ENCODE measurements around the gene PRRX1. TPM values are rescaled to one million over a fixed set of nuclear protein-coding genes. Genes with fewer than 3 reads are reported as not detected.
A peak's percentile ranks its signal among the peaks of the same experiment; 100 is the strongest.

Gene PRRX1
- total RNA-seq, 1 donor from 2014 or later = 74.7 TPM

DNA sequence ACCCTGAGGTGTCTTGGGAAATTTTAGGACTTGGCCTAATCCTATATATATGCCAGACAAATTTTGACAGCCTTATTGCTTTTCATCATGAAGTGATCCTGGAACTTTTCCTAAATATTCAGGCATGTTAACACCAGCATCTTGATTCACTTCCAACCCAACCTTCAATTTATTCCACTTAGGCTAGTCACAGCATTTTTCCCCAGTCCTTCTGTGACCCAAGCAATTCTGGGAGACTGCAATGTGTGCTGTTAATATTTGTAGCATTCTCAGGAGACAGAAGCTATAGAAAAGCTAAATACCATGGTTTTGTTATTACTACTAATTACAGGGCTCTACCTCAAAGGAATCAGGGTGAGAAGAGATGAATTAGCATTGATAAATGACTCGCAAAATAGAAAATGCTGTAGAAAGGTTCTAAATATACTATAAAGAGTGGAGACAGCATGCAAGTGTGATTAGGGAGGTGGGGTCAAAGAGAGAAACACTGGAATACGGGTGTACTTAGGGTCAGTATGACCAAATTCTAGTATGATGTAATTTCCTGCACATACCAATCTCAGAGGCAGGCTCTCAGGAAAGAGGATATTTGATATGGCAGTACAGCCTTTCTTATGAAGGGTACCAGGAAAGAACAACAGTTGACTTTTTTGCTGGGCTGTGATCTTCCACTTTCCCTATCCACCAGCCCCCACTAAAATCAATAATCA, 29.1 kb downstream of the PRRX1 start:
- Histone ChIP-seq H3K4me1 (peaks cover 69% of the 10 kb centered on the region), H3K36me3 (no peaks in the 10 kb centered on the region), H3K27me3 (ENCODE audit: low read depth) (no peaks in the 10 kb centered on the region), H3K9me3 (replicated peaks) (no peaks in the 10 kb centered on the region), H3K27ac (replicated peaks) (peak overlapping the region; percentile 70), H3K4me3 (no peak overlapping the region)
- no peak for DNase-seq
- intact Hi-C loops (cut with micrococcal nuclease) = no loop called here
- TF ChIP-seq, protein P1, sequence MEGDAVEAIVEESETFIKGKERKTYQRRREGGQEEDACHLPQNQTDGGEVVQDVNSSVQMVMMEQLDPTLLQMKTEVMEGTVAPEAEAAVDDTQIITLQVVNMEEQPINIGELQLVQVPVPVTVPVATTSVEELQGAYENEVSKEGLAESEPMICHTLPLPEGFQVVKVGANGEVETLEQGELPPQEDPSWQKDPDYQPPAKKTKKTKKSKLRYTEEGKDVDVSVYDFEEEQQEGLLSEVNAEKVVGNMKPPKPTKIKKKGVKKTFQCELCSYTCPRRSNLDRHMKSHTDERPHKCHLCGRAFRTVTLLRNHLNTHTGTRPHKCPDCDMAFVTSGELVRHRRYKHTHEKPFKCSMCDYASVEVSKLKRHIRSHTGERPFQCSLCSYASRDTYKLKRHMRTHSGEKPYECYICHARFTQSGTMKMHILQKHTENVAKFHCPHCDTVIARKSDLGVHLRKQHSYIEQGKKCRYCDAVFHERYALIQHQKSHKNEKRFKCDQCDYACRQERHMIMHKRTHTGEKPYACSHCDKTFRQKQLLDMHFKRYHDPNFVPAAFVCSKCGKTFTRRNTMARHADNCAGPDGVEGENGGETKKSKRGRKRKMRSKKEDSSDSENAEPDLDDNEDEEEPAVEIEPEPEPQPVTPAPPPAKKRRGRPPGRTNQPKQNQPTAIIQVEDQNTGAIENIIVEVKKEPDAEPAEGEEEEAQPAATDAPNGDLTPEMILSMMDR (IDR thresholded peaks at IDR 0.05; ENCODE audit: borderline replicate concordance) = no peak

DNA sequence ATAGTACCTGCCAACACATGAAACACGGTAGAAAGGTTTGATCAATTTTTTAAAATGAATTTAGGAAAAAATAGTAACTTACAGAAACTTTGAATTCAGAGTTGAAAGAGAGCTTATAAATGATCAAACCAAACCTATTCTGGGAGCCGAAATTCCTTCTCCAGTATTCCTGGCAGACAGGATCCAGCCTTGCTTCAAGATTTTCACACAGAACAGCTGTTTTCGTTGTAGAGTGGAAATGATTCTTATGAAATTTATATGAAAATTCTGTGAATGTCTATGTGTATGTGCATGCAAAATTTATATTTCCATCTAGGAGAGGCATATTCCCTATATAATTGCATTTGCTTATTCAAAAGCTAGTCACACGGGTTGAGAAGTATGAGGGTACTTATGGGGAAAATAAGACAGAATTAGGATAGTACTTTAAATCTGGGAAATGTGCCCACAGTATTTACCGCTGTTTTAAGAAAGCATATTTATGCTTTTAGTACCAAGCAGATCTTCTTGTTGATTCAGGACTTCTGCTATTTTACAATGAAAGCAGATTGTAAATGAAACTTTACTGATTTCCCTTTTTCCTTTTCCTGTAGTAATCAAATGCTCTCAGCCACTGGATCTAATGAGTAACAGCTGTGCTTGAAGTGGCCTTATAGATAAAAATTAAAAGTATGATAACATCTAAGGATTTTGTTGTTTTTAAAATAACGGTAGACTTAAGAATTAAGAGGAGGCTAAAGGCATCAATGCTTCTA, 30.4 kb downstream of the PRRX1 start:
- no peak for DNase-seq
- no peaks in the 10 kb centered on the region for H3K9me3 ChIP-seq (replicated peaks)
- no peaks in the 10 kb centered on the region for H3K36me3 ChIP-seq
- peaks cover 70% of the 10 kb centered on the region for H3K4me1 ChIP-seq
- TF ChIP-seq, protein P1 (IDR thresholded peaks at IDR 0.05; ENCODE audit: borderline replicate concordance) = no peak
- intact Hi-C loops (cut with micrococcal nuclease) = no loop called here
- H3K27me3 ChIP-seq (ENCODE audit: low read depth) = no peaks in the 10 kb centered on the region
- no peak overlapping the region for H3K4me3 ChIP-seq
- peak overlapping the region; percentile 70 for H3K27ac ChIP-seq (replicated peaks)

GRCh38 chr1:170695955-170696590, 32.1 kb downstream of the PRRX1 start:
- intact Hi-C loops (cut with micrococcal nuclease) = no loop called here
- Histone ChIP-seq H3K4me3 (no peak overlapping the region), H3K9me3 (replicated peaks) (no peaks in the 10 kb centered on the region), H3K27ac (replicated peaks) (peak overlapping the region; percentile 70), H3K36me3 (no peaks in the 10 kb centered on the region), H3K4me1 (peaks cover 86% of the 10 kb centered on the region), H3K27me3 (ENCODE audit: low read depth) (no peaks in the 10 kb centered on the region)
- TF ChIP-seq, protein P1 (IDR thresholded peaks at IDR 0.05; ENCODE audit: borderline replicate concordance) = no peak
- DNase-seq = no peak

- intact Hi-C loops (cut with micrococcal nuclease) = no loop called here
- Histone ChIP-seq H3K4me1 (peaks cover 85% of the 10 kb centered on the region), H3K4me3 (no peak overlapping the region), H3K9me3 (replicated peaks) (no peaks in the 10 kb centered on the region), H3K27ac (replicated peaks) (peak overlapping the region; percentile 70), H3K27me3 (ENCODE audit: low read depth) (no peaks in the 10 kb centered on the region), H3K36me3 (no peaks in the 10 kb centered on the region)
- DNase-seq = no peak
- TF ChIP-seq, protein P1 (IDR thresholded peaks at IDR 0.05; ENCODE audit: borderline replicate concordance) = no peak
Measured at GRCh38 chr1:170696591-170697290, 32.8 kb downstream of the PRRX1 start.

DNA sequence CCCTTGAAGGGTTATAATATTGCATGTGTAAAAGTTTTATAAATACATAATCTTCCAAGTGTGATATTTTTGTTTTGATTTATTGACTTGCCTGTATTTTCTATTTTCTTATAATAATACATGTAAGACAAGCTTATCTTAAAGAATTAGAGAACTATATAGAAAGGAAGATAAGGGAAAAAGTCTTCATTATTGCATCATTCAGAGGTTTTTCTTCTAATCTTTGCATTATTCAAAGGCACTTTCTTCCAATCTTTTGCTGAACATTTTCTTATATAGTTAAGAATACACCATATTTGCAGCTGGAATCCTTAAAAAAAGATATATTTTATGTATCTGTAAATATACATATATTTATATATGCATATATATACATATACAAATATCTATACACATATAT, 33.4 kb downstream of the PRRX1 start:
- Histone ChIP-seq H3K9me3 (replicated peaks) (no peaks in the 10 kb centered on the region), H3K27ac (replicated peaks) (peak overlapping the region; percentile 70), H3K4me1 (peaks cover 88% of the 10 kb centered on the region), H3K27me3 (ENCODE audit: low read depth) (no peaks in the 10 kb centered on the region), H3K36me3 (no peaks in the 10 kb centered on the region), H3K4me3 (no peak overlapping the region)
- DNase-seq = no peak
- intact Hi-C loops (cut with micrococcal nuclease) = no loop called here
- TF ChIP-seq, protein P1 (IDR thresholded peaks at IDR 0.05; ENCODE audit: borderline replicate concordance) = no peak
